Astrocyte of the spinal cord (primary cell): ENCODE results near the gene CD244.

Source experiments
- DNase-seq: peaks from one replicate; pipeline ENCODE4 v3.0.0; 2011; ENCODE audit warnings: low read depth, low spot score
- H3K4me3 ChIP-seq: 2 replicates; pipeline ENCODE4 v1.5.1; 2011; ENCODE audit warnings: low read depth, mild to moderate bottlenecking, low read length, moderate library complexity
- CTCF ChIP-seq: IDR thresholded peaks from 2 replicates; pipeline ENCODE4 v1.5.1; 2012; ENCODE audit warnings: low read depth, mild to moderate bottlenecking, low read length, inconsistent platforms
- in situ Hi-C: cut with HindIII; loops from 2 replicates; pipeline ENCODE4 v1.10.0; 2017; ENCODE audit warnings: low sequenced_read_pairs

Gene CD244

GRCh38 chr1:160862203-160863060 is at the start of gene CD244:
Gene CD244, minus strand, starts transcription at chr1:160862887. Its CDS starts 210 bp downstream, at chr1:160862677.
- H3K4me3 ChIP-seq = no peak within 1 kb of the TSS
- TF ChIP-seq CTCF = no peak
- in situ Hi-C loops = no loop called here
- DNase-seq = no peak

GRCh38 chr1:160911925-160912324 is 49.2 kb upstream of the CD244 start:
- no peak overlapping the region for H3K4me3 ChIP-seq
- no peak for DNase-seq
- in situ Hi-C loops = no loop called here
- no peak for TF ChIP-seq CTCF

- H3K4me3 ChIP-seq = no peak overlapping the region
- DNase-seq = no peak
- in situ Hi-C loops = no loop called here
- TF ChIP-seq CTCF = no peak
Observed at GRCh38 chr1:160911441-160911840, 48.8 kb upstream of the CD244 start.

GRCh38 chr1:160910170-160910750 is 47.6 kb upstream of the CD244 start:
- H3K4me3 ChIP-seq = no peak overlapping the region
- in situ Hi-C loops = no loop called here
- DNase-seq = no peak
- no peak for TF ChIP-seq CTCF

- in situ Hi-C loops = no loop called here
- no peak for DNase-seq
- no peak overlapping the region for H3K4me3 ChIP-seq
- no peak for TF ChIP-seq CTCF
Observed at GRCh38 chr1:160907976-160908375, 45.3 kb upstream of the CD244 start.

- DNase-seq = no peak
- TF ChIP-seq CTCF = no peak
- in situ Hi-C loops = no loop called here
- no peak overlapping the region for H3K4me3 ChIP-seq
Observed at GRCh38 chr1:160905617-160905989, 42.9 kb upstream of the CD244 start.
